Subcutaneous abdominal adipose tissue (tissue), 5 donors: ENCODE measurements around the gene SINHCAF.
A peak's percentile ranks its signal among the peaks of the same experiment; 100 is the strongest.

Experiments
- H3K27ac ChIP-seq: one replicate; pipeline ENCODE4 v1.7.0; 2013; ENCODE audit warnings: low read depth, mild to moderate bottlenecking, inconsistent platforms, low read length, moderate library complexity
- H3K27me3 ChIP-seq, 5 donors: one replicate each; pipeline ENCODE4 v1.7.0; 2013; ENCODE audit warnings: low read length in 5 of 5, inconsistent platforms in 1 of 5; ENCODE audit not compliant: control insufficient read depth in 5 of 5, insufficient read depth in 4 of 5
- H3K36me3 ChIP-seq, 5 donors: one replicate each; pipeline ENCODE4 v1.7.0; 2013; ENCODE audit warnings: low read length in 5 of 5; ENCODE audit not compliant: control insufficient read depth in 5 of 5, insufficient read depth in 5 of 5
- H3K4me1 ChIP-seq, 5 donors: one replicate each; pipeline ENCODE4 v1.7.0; 2013; ENCODE audit warnings: low read length in 5 of 5, mild to moderate bottlenecking in 3 of 5, moderate library complexity in 1 of 5; ENCODE audit not compliant: control insufficient read depth in 5 of 5, insufficient read depth in 5 of 5
- H3K4me3 ChIP-seq, 5 donors: one replicate each; pipeline ENCODE4 v1.7.0; 2013; ENCODE audit warnings: low read length in 5 of 5, low read depth in 1 of 5
- H3K9ac ChIP-seq, 5 donors: one replicate each; pipeline ENCODE4 v1.7.0; 2013; ENCODE audit warnings: low read length in 5 of 5, mild to moderate bottlenecking in 4 of 5, moderate library complexity in 3 of 5
- H3K9me3 ChIP-seq, 5 donors: one replicate each; pipeline ENCODE4 v1.7.0; 2013; ENCODE audit warnings: low read length in 5 of 5; ENCODE audit not compliant: control insufficient read depth in 5 of 5
- donor health status: healthy.
- donor health status: healthy.
- donor health status: healthy.
- donor health status: healthy.
- donor health status: healthy.

The SINHCAF gene

GRCh38 chr12:31337952-31338351 lies 12.0 kb upstream of the SINHCAF start:
- Histone ChIP-seq H3K9ac (no peak overlapping the region), H3K36me3 (no peaks in the 10 kb centered on the region), H3K4me3 (no peak overlapping the region), H3K4me1 (no peaks in the 10 kb centered on the region), H3K27ac (no peak overlapping the region), H3K9me3 (no peaks in the 10 kb centered on the region), H3K27me3 (no peaks in the 10 kb centered on the region)

DNA sequence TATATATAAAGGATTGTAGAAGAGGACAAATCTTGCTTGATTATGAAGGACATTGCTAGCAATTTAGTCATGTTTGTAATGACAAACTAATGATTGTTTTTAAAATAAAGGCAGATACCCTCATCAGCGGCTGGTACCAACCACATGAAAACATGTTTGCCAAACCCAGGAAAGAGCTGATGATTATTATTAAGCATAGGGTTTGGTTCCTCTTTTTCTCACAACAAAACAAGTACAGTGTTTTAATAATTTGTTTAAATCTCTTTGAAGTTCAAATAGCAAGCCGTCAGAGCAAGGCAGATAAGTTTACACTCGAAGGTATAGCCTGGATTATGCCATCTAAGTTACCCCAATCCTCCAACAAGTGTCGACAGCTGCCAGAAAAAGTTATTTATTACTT lies 5.3 kb upstream of the SINHCAF start:
- peaks cover 0 to 8% (median 6%) of the 10 kb centered on the region in 5 donors for H3K4me1 ChIP-seq
- H3K27me3 ChIP-seq = no peaks in the 10 kb centered on the region
- no peaks in the 10 kb centered on the region for H3K36me3 ChIP-seq
- H3K9me3 ChIP-seq = no peaks in the 10 kb centered on the region
- no peak overlapping the region for H3K9ac ChIP-seq
- H3K27ac ChIP-seq = no peak overlapping the region
- H3K4me3 ChIP-seq = no peak overlapping the region

DNA sequence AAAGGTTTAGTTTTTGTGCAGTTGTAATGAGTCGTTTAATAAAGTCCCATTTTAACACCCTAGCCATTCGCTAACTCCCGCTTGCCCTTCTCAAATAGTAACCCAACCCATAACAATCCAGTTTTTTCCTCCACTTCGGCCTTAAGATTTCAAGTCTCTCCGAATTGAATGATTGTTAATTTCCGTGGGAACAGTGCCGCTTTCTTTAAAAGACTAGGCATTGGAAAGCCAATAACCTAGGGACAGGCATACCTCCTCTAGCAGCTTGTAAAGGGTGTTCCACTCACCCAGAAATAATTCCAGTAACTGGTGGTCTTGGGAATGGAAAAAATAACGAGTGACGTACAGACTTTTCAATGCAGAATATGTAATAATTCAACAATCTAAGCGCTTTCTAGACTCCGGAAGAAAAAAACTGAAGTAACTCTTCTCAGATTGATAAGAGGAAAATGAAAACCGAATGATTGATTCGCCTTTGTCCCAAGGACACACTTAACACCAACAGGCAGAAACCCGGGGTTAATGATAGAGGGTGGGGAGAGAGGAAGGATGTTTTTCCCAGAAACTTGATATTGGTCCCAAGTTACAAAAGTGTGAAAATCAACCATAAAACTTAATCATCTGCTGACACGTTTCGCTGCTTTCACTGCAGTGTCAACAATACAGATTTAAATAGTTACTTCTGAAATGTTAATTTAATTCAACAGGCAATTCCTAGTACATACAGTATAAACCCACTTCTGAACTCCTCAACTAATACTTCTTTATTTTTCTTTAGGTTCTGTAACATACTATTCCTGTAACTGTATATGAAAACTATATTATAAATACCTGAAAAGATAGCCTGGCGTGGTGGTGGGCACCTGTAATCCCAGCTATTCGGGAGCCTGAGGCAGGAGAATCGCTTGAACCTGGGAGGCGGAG lies 1.0 kb upstream of the SINHCAF start:
- peak overlapping the region; percentile 54 for H3K27ac ChIP-seq
- peak overlapping the region in 3 of 5 donors; percentile 53 to 83 (median 56) for H3K9ac ChIP-seq
- H3K9me3 ChIP-seq = no peaks in the 10 kb centered on the region
- H3K4me1 ChIP-seq = peaks cover 0 to 39% (median 26%) of the 10 kb centered on the region in 5 donors
- no peaks in the 10 kb centered on the region for H3K36me3 ChIP-seq
- peak overlapping the region; percentile 70 to 93 (median 88) for H3K4me3 ChIP-seq
- H3K27me3 ChIP-seq = no peaks in the 10 kb centered on the region

- peaks cover 0 to 39% (median 26%) of the 10 kb centered on the region in 5 donors for H3K4me1 ChIP-seq
- no peaks in the 10 kb centered on the region for H3K36me3 ChIP-seq
- peak overlapping the region; percentile 56 to 82 (median 78) for H3K9ac ChIP-seq
- H3K27me3 ChIP-seq = no peaks in the 10 kb centered on the region
- H3K9me3 ChIP-seq = no peaks in the 10 kb centered on the region
- peak overlapping the region; percentile 70 to 93 (median 89) for H3K4me3 ChIP-seq
- peak overlapping the region; percentile 57 for H3K27ac ChIP-seq
These were observed 450 bp downstream of the SINHCAF start for GRCh38 chr12:31325524-31325875.

DNA sequence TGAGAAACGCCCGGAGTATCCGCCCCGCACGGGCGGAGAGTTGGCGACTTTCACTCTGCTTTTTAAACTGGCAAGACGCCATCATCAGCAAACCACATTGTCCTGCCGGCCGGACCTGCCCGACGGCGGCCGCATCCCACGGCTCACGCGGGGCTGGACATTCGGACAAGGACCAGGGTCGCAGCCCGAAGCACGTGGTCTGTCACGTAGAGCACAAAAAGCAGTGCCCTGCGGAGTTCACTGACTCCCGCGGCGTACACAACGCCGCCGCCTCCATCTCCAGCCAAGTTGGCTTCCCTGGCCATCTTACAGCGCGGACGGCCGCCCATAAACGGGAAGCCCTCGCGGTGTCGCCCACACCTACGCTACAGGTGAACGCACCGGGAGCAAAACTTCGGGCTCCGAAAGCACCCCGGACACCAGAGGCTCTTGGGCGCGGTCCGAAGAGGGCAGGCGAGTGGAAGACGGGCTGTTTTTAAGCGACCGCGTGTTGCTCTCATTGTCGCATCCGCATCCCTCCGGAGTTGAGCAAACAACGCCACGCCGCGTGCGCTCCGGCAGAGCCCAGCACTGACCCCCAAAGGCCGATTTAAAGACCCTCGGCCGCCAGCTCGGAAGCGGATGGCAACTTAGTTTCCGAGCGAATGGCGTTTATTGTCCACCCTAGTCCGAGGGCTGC lies 966 bp downstream of the SINHCAF start:
- Histone ChIP-seq H3K4me1 (peaks cover 0 to 39% (median 26%) of the 10 kb centered on the region in 5 donors), H3K27me3 (no peaks in the 10 kb centered on the region), H3K4me3 (peak overlapping the region; percentile 57 to 93 (median 86)), H3K27ac (peak overlapping the region; percentile 57), H3K36me3 (no peaks in the 10 kb centered on the region), H3K9ac (peak overlapping the region; percentile 56 to 82 (median 78)), H3K9me3 (no peaks in the 10 kb centered on the region)

DNA sequence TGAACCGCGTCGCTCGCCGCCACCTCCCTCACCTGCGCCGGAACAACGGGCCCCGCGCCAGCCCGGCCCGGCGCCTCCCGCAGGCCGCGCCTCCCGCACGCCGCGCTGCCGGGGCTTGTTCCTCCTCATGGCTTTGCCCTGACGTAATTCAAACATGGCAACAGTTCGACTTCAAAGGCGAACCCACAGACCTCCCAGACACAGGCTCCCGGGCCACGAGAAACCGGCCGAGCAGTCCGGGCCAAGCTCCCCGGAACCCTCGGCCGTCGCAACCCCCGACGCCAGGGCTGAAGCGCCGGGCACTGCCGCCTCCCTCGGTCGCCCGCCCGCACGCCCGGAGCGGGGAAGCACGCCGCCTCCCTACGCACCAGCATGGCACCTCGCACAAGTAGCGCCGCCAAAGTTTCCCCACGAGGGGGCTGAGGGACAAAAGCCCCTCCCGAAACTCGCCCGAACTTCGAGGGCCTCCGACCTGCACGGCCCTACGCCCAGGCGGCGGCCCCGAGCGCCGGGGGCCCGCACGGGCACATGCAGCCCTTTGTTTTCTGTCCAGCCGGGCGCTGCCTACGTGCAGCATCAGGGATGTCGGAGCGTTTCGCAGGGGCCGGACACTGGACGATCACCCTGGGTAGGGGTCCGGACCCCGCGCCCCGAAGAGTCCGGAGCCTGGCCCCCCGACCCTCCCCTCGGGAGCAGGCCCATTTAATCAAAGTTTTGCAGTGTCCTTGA lies 1.7 kb downstream of the SINHCAF start:
- Histone ChIP-seq H3K4me1 (peaks cover 0 to 39% (median 26%) of the 10 kb centered on the region in 5 donors), H3K9ac (peak overlapping the region in 4 of 5 donors; percentile 77 to 82 (median 80)), H3K9me3 (no peaks in the 10 kb centered on the region), H3K27ac (peak overlapping the region; percentile 57), H3K36me3 (no peaks in the 10 kb centered on the region), H3K27me3 (no peaks in the 10 kb centered on the region), H3K4me3 (peak overlapping the region; percentile 57 to 93 (median 86))

DNA sequence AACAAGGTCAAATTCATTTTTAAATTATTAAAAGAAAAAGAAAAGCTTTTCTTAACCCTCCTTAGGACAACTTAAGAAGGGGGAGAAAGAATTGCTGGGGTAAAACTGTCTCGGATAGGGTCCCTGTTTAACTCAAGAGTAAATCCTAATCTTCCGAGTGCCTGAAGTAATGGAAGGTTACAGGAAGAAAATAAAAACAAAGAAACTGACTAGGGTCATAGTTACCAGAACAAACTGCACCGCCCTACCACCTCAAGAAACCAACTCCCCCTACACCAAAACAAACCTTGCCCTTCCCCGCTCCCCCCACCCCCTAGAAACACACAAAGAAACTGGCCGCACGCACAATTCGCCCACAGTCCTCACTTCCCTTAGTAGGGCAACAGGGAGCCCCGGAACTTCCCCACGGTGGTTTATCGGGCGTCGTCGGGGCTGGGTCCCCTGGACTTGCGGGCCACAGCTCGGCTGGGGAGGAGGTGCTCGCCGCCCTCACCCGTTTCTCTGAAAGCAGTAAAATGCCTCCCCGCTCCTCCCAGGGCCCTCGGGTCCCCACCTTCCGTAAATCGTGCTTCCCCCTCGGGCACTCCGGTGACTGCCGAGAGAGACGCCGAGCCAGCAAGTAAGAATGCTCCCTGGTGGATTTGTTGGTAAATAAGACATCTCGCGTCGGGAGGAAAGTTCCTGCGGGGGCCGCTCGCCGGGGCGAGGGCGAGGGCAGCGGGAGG lies 2.4 kb downstream of the SINHCAF start:
- Histone ChIP-seq H3K9ac (peak overlapping the region in 4 of 5 donors; percentile 77 to 82 (median 80)), H3K27me3 (no peaks in the 10 kb centered on the region), H3K9me3 (no peaks in the 10 kb centered on the region), H3K27ac (peak overlapping the region; percentile 57), H3K4me1 (peaks cover 0 to 39% (median 28%) of the 10 kb centered on the region in 5 donors), H3K4me3 (peak overlapping the region; percentile 63 to 93 (median 86)), H3K36me3 (no peaks in the 10 kb centered on the region)

- H3K27ac ChIP-seq = no peak overlapping the region
- no peaks in the 10 kb centered on the region for H3K27me3 ChIP-seq
These were observed 3.1 kb downstream of the SINHCAF start for GRCh38 chr12:31322801-31323207.

GRCh38 chr12:31321897-31322228 lies 4.1 kb downstream of the SINHCAF start:
- H3K9me3 ChIP-seq = no peaks in the 10 kb centered on the region
- no peak overlapping the region for H3K4me3 ChIP-seq
- no peak overlapping the region for H3K27ac ChIP-seq
- H3K4me1 ChIP-seq = peaks cover 0 to 50% (median 36%) of the 10 kb centered on the region in 5 donors
- no peak overlapping the region for H3K9ac ChIP-seq
- H3K27me3 ChIP-seq = no peaks in the 10 kb centered on the region
- H3K36me3 ChIP-seq = no peaks in the 10 kb centered on the region

More at GRCh38 chr12:31322801-31323207, 3.1 kb downstream of the SINHCAF start:
- H3K9me3 ChIP-seq = no peaks in the 10 kb centered on the region
- H3K36me3 ChIP-seq = no peaks in the 10 kb centered on the region
- H3K4me3 ChIP-seq = no peak overlapping the region
- H3K4me1 ChIP-seq = peaks cover 0 to 45% (median 35%) of the 10 kb centered on the region in 5 donors
- H3K9ac ChIP-seq = no peak overlapping the region
